Ramos (cell line): ENCODE results near the gene UGT2B11.
"Not testable (repeated sequence)": the region's sequence is repeated elsewhere in the genome, so short reads cannot be mapped to it uniquely, and the experiment has no call there.

Source experiments
- in situ Hi-C: fragments of 300-500 bp; cut with MboI; formaldehyde crosslinking; loops from one replicate; pipeline ENCODE4 v1.14.3; 2022; ENCODE audit warnings: low sequenced_read_pairs; ENCODE audit not compliant: unreplicated experiment

Gene UGT2B11

GRCh38 chr4:69214716-69215115, at the start of gene UGT2B11:
Gene UGT2B11 (minus strand): TSS chr4:69214748. CDS start chr4:69214722, 26 bp downstream.
- in situ Hi-C loops, result no loop called here

DNA sequence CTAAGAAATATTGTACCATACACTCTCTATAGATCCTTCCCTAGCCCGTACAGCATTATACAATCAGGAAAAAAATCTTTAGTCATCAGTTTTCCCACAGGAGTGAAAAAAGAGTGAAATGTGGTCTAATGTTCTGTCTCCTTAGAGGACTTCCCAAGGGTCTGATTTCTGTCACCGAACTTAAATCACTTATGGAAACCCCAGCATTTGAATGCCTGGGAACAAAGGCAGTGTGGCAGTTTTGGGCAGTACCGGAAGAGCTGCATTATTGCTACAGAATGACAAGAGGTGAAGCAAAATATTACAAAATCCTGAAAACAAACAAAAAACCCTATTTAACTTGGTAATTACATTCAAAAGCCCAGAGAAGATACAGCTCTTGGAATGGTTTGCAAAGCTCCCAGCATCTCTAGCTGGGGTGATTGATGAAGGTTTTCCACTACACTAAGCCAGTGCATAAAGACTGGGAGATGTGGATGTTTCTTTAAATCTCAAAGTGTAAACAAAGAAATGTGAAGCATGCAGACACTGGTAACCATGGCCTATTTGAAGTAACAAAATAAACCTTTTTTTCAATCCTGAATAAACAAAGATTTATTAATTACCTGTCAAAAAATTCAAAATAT, 38.7 kb upstream of the UGT2B11 start:
- in situ Hi-C loops, result not testable (repeated sequence)

DNA sequence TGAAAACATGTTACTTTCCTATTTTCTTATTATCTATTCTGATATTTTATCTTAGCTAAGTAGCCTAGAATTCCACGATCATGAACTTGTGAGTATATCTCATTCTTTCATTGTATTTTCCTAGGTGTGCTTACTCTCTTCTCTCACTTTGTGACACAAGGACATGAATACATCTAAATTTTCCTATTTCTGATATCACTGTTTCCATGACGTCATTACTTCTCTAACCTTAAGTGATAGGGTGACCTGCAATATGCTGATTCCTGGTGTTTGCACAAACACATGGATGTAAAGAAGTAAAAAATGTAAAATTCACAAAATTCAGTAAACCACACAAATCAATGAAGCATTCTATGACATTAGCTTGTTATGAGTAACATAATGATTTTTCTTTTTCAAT, 36.3 kb upstream of the UGT2B11 start:
- in situ Hi-C loops, result not testable (repeated sequence)

DNA sequence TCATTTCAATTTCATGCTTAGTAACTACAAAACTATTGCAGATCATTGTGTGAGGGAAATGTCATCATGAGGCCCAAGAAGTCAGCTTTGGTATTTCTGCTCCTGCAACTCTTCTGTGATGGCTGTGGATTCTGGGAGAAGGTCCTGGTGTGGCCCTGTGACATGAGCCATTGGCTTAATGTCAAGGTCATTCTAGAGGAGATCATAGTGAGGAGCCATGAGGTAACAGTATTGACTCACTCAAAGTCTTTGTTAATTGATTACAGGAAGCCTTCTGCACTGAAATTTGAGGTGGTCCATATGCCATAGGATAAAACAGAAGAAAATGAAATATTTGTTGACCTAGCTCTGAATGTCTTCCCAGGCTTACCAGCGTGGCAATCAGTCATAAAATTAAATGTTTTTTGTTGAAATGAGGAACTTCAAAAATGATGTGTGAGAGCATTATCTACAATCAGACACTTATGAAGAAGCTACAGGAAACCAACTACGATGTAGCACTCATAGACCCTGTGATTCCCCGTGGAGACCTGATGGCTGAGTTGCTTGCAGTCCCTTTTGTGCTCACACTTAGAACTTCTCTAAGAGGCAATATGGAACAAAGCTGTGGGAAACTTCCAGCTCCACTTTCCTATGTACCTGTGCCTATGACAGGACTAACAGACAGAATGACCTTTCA, 28.2 kb upstream of the UGT2B11 start:
- in situ Hi-C loops, result not testable (repeated sequence)

DNA sequence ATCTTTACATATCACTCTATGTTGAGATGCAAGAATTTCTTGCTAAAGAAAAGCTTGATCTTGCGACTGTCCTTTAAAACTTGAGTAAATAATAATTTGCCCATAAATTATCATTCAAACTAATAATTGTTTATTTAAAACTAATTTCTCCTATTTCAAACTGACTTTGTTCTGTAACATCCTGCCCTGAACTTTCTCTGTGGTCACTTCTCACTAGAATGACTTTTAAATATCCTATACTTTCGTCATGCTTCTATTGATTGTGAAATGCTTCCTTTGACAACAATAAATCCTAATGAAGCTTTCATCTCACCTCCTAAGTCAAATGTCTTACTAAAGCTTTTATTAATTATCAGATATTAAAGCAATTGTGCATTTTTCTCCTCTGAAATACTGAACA, 27.2 kb upstream of the UGT2B11 start:
- in situ Hi-C loops, result not testable (repeated sequence)

DNA sequence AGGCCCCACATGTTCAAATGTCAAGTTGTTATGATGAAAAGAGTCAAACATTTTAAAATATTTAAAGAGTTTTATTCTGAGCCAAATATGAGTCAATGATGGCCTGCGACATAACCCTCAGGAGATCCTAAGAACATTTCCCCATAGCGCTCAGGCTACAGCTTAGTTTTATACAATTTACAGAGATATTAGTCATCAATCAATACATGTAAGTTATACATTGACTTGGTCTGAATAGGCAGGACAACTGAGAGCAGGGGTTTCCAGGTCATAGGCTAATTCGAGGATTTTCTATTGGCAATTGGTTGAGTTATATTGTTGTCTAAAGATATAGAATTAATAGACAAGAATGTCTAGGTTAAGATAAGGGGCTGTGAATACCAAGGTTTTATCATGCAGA, 26.2 kb upstream of the UGT2B11 start:
- in situ Hi-C loops, result not testable (repeated sequence)

GRCh38 chr4:69239557-69240168, 25.1 kb upstream of the UGT2B11 start:
- in situ Hi-C loops, result no loop called here

DNA sequence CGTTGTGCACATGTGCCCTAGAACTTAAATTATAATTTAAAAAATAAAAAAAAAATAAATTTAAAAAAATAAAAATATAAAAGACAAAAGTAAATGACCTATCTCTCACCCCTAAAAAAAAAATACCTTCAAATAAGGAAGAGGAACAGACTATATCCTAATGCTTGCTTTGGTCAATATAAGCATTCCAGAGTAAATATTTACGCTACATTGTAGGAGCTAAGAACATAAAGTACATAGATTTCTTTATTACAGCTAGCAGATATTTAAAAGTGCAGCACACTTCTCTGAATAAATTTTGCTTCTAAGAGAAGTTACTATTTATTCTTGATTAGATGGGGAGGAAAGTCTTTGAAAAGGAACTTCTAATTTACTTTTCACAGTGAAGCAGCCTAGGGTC, 24.5 kb upstream of the UGT2B11 start:
- in situ Hi-C loops, result no loop called here

- in situ Hi-C loops, result no loop called here
Observed at GRCh38 chr4:69224891-69225290, 10.3 kb upstream of the UGT2B11 start.

DNA sequence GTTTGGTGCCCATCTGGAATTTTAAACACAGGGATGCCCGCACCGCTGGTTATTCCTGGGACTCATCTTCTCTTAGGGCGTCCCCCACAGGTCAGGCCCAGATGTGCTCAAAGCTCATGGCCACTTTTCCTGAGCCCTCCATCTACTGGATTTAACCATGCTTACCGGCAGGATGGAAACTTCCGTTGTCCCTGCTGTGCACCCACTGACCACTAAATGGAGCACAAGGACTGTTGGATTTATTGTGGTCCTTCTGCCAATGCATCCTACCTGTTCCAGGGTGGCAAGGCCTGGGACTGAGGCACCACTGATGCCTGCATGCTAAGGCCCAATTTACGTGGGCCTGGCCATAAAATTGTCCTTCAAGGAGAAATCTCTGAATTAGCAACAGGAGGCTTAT, 8.7 kb upstream of the UGT2B11 start:
- in situ Hi-C loops, result not testable (repeated sequence)

GRCh38 chr4:69218491-69218890, 3.9 kb upstream of the UGT2B11 start:
- in situ Hi-C loops, result not testable (repeated sequence)

DNA sequence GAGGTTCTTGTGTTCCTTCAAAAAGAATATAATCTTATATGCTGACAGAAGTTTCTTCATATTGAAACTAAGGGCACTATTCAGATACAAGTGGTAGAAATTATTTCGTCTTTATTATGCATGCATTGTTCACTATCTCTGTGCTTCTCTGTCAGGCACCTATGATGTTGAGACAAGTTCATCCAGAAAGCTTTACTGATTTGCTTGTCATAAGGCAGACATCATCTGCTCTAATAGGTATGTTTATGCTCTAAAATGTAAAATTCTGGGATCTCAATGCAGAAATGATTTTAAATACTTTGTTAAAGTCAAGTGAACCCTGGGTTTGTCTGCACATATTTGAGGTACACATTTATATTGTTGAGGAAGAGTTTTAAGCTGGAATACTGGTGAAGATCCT, 3.6 kb downstream of the UGT2B11 start:
- in situ Hi-C loops, result no loop called here

DNA sequence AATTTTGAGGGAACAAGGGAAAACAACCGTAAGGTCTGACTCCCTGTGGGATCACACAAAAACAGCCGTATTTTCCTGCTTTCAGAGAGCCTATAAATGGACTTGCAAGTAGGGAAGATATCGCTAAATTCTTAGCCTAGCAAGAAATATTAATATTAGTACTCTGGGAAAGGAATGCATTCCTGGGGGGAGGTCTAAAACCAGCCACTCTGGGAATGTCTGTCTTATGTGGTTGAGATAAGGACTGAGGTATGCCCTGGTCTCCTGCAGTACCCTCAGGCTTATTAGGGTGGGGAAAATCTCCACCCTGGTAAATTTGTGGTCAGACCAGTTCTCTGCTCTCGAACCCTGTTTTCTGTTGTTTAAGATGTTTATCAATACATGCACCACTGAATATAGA, 16.0 kb downstream of the UGT2B11 start:
- in situ Hi-C loops, result not testable (repeated sequence)

DNA sequence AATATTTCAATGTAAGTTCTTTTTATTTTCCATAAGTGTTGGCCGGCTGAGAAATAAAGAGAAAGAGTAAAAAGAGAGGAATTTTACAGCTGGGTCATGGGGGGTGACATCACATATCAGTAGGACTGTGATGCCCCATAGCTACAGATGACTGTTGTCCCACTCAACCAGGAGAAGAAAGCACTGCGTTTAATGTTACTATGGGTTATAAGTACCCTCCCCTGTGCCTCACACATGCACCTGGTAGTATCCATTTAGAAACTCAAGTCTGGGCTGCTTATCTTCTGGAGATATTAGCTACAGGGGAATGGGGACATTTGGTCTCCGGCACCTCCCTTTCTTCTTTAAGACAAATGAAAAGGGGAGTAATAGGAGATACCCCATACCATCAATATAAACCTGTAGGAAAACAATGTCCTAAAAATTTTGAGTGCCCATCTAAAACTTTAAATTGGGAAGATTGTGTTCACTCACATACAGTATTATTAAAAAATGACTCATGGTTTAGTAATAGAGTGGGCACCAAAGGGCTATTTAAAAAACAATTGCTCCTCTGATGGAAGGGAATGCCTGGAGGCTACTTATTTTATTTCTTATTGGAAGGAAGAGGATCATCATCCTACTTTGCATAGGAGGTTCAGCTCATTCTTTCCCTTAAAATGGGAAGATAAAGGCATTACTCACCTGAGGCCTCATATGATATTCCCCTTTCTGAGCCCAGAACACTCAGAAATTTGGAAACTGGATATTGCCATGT, 18.2 kb downstream of the UGT2B11 start:
- in situ Hi-C loops, result no loop called here

- in situ Hi-C loops, result no loop called here
Observed at GRCh38 chr4:69194166-69194565, 20.4 kb downstream of the UGT2B11 start.

DNA sequence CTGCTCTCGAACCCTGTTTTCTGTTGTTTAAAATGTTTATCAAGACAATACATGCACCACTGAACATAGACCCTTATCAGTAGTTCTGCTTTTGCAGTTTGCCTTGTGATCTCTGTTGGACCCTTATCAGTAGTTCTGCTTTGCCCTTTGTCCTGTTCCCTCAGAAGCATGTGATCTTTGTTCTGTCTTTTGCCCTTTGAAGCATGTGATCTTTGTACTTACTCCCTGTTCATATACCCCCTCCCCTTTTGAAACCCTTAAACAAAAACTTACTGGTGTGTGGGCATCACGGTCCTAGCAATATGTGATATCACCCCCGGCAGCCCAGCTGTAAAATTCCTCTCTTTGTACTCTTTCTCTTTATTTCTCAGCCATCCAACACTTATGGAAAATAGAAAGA, 22.6 kb downstream of the UGT2B11 start:
- in situ Hi-C loops, result not testable (repeated sequence)

DNA sequence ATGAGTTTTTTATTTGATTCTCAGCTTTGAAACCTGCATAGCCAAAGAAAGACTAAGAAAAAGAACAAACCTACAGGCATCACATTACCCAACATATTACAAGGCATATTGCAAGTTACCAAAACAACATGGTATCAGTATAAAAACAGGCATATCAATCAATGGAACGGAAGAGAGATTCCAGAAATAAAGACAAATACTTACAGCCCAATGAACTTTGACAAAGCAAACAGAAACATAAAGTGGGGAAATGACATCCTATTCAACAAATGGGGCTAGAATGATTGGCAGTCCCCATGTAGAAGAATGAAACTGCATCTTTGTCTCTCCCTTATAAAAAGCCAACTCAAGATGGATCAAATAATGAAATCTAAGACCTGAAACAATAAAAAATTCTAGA, 23.9 kb downstream of the UGT2B11 start:
- in situ Hi-C loops, result not testable (repeated sequence)

- in situ Hi-C loops, result not testable (repeated sequence)
Observed at GRCh38 chr4:69181519-69182169, 32.9 kb downstream of the UGT2B11 start.

GRCh38 chr4:69179817-69180216, 34.7 kb downstream of the UGT2B11 start:
- in situ Hi-C loops, result not testable (repeated sequence)

DNA sequence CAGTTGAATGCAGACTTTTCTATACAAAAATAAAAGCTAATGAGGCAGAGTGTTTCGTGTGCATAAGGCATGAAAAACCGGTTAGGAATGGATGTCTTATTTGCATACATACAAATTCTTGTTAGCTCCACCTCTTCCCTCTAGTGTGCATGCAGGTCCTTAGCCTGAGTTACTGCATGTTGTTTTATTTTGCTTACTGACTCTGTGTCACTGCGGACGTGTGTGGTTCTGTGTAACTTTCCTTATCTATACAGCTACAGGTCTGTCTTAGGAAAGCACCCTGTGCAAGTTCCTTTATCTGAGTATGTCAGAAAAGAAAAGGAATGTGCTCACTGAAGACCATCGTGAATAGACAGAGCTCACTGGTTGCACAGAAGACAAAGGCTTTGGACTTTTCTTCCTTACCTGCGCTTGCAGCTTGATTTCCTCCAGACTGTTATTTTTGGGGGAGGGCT, 35.8 kb downstream of the UGT2B11 start:
- in situ Hi-C loops, result not testable (repeated sequence)
